Breast epithelium (tissue), 4 donors: ENCODE results near the gene NLRP1. TPM values are rescaled to one million over a fixed set of nuclear protein-coding genes. Genes with fewer than 3 reads are reported as not detected.

ENCODE experiments used
- DNase-seq, 2 donors: peaks; one replicate each; pipeline ENCODE4 v3.0.0-alpha.2; 2019; ENCODE audit warnings: low spot score in 2 of 2
- H3K27ac ChIP-seq, 2 donors: fragments of 200-600 bp; sonication (generic) in 1 of 2; one replicate each; pipeline ENCODE4 v1.5.1; 2016 to 2019; ENCODE audit warnings: mild to moderate bottlenecking in 1 of 2
- H3K27me3 ChIP-seq, 2 donors: fragments of 200-600 bp; sonication (generic) in 1 of 2; one replicate each; pipeline versions ENCODE4 v1.5.1 to v1.6.0; 2017 to 2019; ENCODE audit warnings: control low read depth in 1 of 2, mild to moderate bottlenecking in 1 of 2
- H3K36me3 ChIP-seq: fragments of 200-600 bp; one replicate; pipeline ENCODE4 v1.5.1; 2019
- H3K4me1 ChIP-seq, 2 donors: fragments of 200-600 bp; sonication (generic); one replicate each; pipeline ENCODE4 v1.5.1; 2016 to 2019; ENCODE audit warnings: control low read depth in 1 of 2
- H3K4me3 ChIP-seq, 3 donors: fragments of 200-600 bp; sonication (generic); 1 replicate in 2 of 3; 2 replicates in 1 of 3; pipeline ENCODE4 v1.5.1; 2016 to 2019; ENCODE audit warnings: mild to moderate bottlenecking in 3 of 3, moderate library complexity in 2 of 3
- H3K9me3 ChIP-seq, 2 donors: fragments of 200-600 bp; sonication (generic) in 1 of 2; one replicate each; pipeline ENCODE4 v1.5.1; 2016 to 2019; ENCODE audit warnings: control low read depth in 1 of 2
- POLR2A ChIP-seq: fragments of 450-650 bp; IDR thresholded peaks from one replicate; pipeline ENCODE4 v1.6.1; 2016; ENCODE audit warnings: antibody characterized with exemption, mild to moderate bottlenecking, moderate library complexity
- POLR2AphosphoS5 ChIP-seq, 3 donors: sonication (generic); formaldehyde crosslinking; IDR thresholded peaks; one replicate each; pipeline ENCODE4 v1.6.1; 2017; ENCODE audit warnings: antibody characterized with exemption in 3 of 3
- intact Hi-C: fragments of 100-400 bp; cut with DNase I; formaldehyde crosslinking; loops from one replicate; pipeline ENCODE4 v1.15.1; 2023; ENCODE audit warnings: low total_unique reads
- total RNA-seq, 3 donors: library from RNA; depleted of rRNA; stranded (reverse); fragments of >200 nt; gene quantifications; one replicate each; pipeline ENCODE4 v1.1.0, GENCODE V29; 2016
- TF ChIP-seq, protein P1 (sequence below), 3 donors: fragments of 450-650 bp; IDR thresholded peaks; one replicate each; pipeline ENCODE4 v1.5.1; 2016 to 2017; ENCODE audit warnings: antibody characterized with exemption in 3 of 3, mild to moderate bottlenecking in 3 of 3, moderate library complexity in 3 of 3

Gene NLRP1
- total RNA-seq, 3 donors from 2014 or later, result 27.4 to 35.1 (median 29.6) TPM

DNA sequence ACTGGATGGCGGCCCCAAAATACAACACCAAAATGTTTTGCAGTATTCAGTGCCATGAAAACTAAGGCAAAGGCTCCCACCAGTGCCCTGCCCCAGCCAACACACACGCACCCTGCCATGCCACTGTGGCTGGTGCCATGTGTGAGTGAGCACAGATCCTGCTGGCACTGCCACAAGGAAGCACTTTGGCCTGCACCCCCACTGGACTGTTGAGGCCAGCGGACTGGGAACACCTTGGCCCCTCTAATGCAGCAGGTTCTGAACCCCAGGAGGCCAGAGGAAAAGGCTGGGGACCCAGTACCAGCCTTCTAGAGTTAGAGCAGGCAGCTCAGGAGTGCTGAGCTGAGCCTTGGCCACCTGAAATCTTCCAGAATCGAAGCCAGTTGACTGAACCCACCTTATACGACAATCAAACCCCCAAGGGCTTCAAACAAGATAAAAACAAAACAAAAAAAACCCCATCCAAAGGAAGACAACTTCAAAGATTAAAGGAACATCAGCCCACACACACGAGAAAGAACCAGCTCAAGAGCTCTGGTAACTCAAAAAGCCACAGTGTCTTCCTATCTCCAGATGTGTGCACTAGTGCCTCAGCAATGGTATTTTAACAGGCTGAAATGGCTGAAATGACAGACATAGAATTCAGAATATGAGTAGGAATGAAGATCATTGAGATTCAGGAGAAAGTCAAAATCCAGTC, 21.5 kb downstream of the NLRP1 start:
- Histone ChIP-seq H3K4me3 (no peak overlapping the region), H3K4me1 (no peaks in the 10 kb centered on the region), H3K9me3 (no peaks in the 10 kb centered on the region), H3K36me3 (no peaks in the 10 kb centered on the region), H3K27me3 (no peaks in the 10 kb centered on the region), H3K27ac (no peak overlapping the region)
- no peak for DNase-seq
- TF ChIP-seq POLR2A (no peak), POLR2AphosphoS5 (IDR thresholded peaks at IDR 0.05) (no peak)
- TF ChIP-seq, protein P1, sequence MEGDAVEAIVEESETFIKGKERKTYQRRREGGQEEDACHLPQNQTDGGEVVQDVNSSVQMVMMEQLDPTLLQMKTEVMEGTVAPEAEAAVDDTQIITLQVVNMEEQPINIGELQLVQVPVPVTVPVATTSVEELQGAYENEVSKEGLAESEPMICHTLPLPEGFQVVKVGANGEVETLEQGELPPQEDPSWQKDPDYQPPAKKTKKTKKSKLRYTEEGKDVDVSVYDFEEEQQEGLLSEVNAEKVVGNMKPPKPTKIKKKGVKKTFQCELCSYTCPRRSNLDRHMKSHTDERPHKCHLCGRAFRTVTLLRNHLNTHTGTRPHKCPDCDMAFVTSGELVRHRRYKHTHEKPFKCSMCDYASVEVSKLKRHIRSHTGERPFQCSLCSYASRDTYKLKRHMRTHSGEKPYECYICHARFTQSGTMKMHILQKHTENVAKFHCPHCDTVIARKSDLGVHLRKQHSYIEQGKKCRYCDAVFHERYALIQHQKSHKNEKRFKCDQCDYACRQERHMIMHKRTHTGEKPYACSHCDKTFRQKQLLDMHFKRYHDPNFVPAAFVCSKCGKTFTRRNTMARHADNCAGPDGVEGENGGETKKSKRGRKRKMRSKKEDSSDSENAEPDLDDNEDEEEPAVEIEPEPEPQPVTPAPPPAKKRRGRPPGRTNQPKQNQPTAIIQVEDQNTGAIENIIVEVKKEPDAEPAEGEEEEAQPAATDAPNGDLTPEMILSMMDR (IDR thresholded peaks at IDR 0.05), result no peak
- intact Hi-C loops, result no loop called here

DNA sequence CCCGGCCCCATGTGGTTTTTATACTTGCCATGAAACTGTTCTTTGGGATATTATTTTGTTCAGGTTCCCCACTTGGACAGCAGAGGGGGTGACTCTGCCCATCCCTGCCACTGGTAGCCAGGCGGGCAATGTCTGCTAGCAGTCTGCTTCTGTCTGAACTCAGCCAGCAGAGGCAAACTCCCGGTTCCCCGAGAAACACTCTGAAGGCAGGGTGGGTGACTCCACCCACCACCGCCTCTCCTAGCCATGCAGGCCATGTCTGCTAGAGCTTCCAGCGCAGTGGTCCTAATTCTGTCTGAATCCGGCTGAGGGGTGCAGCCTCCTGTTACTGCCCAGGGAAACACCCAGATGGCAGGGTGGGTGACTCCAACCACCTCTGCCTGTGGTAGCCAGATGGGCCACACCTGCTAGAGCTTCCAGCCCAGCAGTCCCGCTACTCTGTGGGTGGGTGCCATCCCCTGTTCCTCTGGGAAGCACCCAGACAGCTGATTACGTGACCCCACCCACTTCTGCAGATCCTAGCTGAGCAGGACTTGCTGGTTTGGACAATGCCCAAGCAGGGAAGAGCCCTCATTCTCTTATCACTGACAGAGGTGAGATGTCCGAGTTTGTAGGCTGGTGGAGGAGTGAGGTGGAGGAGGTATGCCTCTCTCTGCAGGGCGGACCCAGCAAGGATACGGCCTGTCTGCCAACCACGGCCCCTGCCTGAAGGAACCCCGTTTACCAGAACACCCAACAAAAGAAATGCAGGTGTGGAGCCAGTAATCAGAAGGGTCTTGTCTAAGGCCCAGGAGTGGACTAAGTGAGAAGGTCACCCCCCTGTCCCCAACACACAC, 22.4 kb downstream of the NLRP1 start:
- DNase-seq, result no peak
- intact Hi-C loops, result no loop called here
- Histone ChIP-seq H3K27ac (no peak overlapping the region), H3K9me3 (no peaks in the 10 kb centered on the region), H3K27me3 (no peaks in the 10 kb centered on the region), H3K4me3 (no peak overlapping the region), H3K36me3 (no peaks in the 10 kb centered on the region), H3K4me1 (no peaks in the 10 kb centered on the region)
- TF ChIP-seq, protein P1 (IDR thresholded peaks at IDR 0.05), result no peak
- TF ChIP-seq POLR2A (no peak), POLR2AphosphoS5 (IDR thresholded peaks at IDR 0.05) (no peak)

DNA sequence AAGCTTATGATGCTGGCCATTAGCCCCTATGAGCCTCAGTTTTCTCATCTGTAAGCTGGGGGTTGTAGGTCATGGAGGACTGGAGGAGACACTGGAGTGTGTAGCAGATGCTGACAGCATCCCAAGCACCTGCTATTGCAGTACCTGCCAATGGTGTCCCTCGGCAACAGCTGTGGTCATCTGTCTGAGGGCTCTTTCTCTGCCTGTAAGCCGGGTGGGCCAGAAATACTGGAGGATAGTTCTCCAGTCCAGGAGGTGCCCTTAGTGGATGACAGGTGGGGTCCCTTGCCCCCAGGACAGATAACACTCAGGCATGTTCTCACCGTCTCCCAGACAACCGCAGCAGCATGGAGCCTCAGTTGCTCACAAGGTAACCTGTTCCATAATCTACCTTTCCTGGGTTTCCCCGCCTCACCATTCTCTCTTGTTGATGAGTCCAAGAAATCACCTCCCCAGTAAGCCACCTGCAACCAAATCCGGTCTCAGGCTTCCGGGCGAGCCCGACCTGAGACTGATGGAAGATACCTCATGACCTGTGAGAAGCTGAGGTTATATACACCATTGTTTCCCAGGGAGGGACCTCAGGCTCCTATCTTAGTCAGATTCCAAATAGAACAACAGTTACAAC, 23.8 kb downstream of the NLRP1 start:
- Histone ChIP-seq H3K27me3 (no peaks in the 10 kb centered on the region), H3K4me3 (no peak overlapping the region), H3K9me3 (no peaks in the 10 kb centered on the region), H3K27ac (no peak overlapping the region), H3K4me1 (no peaks in the 10 kb centered on the region), H3K36me3 (no peaks in the 10 kb centered on the region)
- intact Hi-C loops, result no loop called here
- no peak for TF ChIP-seq POLR2AphosphoS5 (IDR thresholded peaks at IDR 0.05)
- no peak for TF ChIP-seq POLR2A
- TF ChIP-seq, protein P1 (IDR thresholded peaks at IDR 0.05), result no peak
- DNase-seq, result no peak

DNA sequence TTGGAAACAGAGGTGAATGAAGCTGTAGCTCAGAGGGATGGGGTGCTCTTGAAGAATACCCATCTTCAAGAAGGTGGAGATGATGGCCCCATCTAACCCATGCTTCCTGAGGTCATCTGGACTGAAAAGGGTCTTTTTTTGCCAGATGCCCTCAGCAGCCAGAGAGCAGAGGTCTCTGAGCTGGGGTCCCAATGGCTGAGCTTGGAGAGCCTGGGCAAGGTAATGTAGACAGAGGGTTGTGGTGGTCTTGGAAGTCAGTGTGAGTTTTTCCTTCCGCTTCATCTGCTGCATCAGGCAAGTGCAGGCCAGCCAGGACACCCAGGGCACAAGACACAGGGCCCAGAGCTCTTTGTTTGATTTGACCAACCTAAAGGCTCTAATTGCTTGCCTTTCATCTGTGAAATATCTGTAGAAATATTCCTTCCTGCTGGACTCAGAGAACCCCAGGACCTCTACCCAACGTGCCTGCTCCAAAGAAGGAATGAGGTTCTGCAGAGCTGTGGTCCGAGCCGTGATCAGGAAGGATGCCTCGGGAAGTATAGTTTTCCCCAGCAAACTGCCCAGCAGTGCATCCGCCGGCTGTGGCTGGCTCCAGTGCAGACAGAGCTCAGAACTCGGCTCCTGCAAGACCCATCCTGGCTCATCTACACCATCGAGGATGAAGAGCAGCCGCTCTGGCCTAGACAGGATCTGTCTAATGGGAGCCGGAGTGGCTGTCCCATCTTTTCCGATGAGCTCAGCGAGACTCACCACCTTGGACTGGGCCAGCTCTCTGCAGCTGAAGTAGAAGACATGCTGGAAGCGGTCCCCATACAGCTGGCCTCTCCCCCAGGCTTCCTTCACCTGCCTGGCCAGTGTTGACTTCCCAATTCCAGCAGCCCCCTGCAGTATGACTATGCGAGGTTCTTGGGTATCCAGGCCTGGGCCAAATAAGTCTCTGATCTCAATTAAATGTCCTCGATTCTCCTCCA, 25.2 kb downstream of the NLRP1 start:
- Histone ChIP-seq H3K9me3 (no peaks in the 10 kb centered on the region), H3K36me3 (no peaks in the 10 kb centered on the region), H3K27me3 (no peaks in the 10 kb centered on the region), H3K4me3 (no peak overlapping the region), H3K27ac (no peak overlapping the region), H3K4me1 (no peaks in the 10 kb centered on the region)
- DNase-seq, result no peak
- intact Hi-C loops, result no loop called here
- TF ChIP-seq POLR2A, result no peak
- no peak for TF ChIP-seq POLR2AphosphoS5 (IDR thresholded peaks at IDR 0.05)
- TF ChIP-seq, protein P1 (IDR thresholded peaks at IDR 0.05), result no peak
